Thoracic aorta (tissue), 2 donors: Measurements from ENCODE around the gene ATAD5. TPM values are rescaled to one million over a fixed set of nuclear protein-coding genes. Genes with fewer than 3 reads are reported as not detected.

Experiments
- ATAC-seq: fragments of 150-250 bp; one replicate; pipeline ENCODE4 v1.8.0; 2017; ENCODE audit warnings: low read depth; ENCODE audit not compliant: insufficient number of reproducible peaks, low FRiP score
- DNase-seq: peaks from one replicate; pipeline ENCODE4 v3.0.0-alpha.2; 2020; ENCODE audit warnings: low spot score
- H3K27ac ChIP-seq, 2 donors: fragments of 200-600 bp; sonication (generic); 1 replicate in 1 of 2; 2 replicates in 1 of 2; pipeline ENCODE4 v1.5.1; 2016; ENCODE audit warnings: mild to moderate bottlenecking in 2 of 2, moderate library complexity in 2 of 2
- H3K27me3 ChIP-seq: fragments of 200-600 bp; sonication (generic); replicated peaks from 2 replicates; pipeline ENCODE4 v1.6.0; 2016; ENCODE audit warnings: mild to moderate bottlenecking; ENCODE audit not compliant: insufficient read depth
- H3K36me3 ChIP-seq: fragments of 200-600 bp; sonication (generic); one replicate; pipeline ENCODE4 v1.5.1; 2016
- H3K4me1 ChIP-seq, 2 donors: fragments of 200-600 bp; sonication (generic); 1 replicate in 1 of 2; 2 replicates in 1 of 2; pipeline versions ENCODE4 v1.5.1 to v1.6.0; 2016; ENCODE audit warnings: low read depth in 2 of 2, mild to moderate bottlenecking in 1 of 2; ENCODE audit not compliant: control insufficient read depth in 1 of 2
- H3K4me3 ChIP-seq: fragments of 200-600 bp; sonication (generic); 2 replicates; pipeline ENCODE4 v1.5.1; 2016; ENCODE audit warnings: mild to moderate bottlenecking
- H3K9me3 ChIP-seq: fragments of 200-600 bp; sonication (generic); 2 replicates; pipeline ENCODE4 v1.5.1; 2016
- CTCF ChIP-seq: fragments of 200-600 bp; sonication (generic); IDR thresholded peaks from one replicate; pipeline ENCODE4 v1.5.1; 2019; ENCODE audit warnings: antibody characterized with exemption
- total RNA-seq, 2 donors: library from RNA; depleted of rRNA; stranded (reverse); fragments of >200 nt; gene quantifications; one replicate each; pipeline versions ENCODE4 v1.1.0 to v1.2.3, GENCODE V29; 2016

ATAD5 gene
- total RNA-seq, 2 donors from 2014 or later = 0.81 to 1.3 TPM

- TF ChIP-seq CTCF = no peak
- H3K9me3 ChIP-seq = no peaks in the 10 kb centered on the region
- ATAC-seq (no peak), DNase-seq (no peak)
- no peaks in the 10 kb centered on the region for H3K36me3 ChIP-seq
- no peaks in the 10 kb centered on the region for H3K4me1 ChIP-seq
- no peaks in the 10 kb centered on the region for H3K27me3 ChIP-seq
- no peak overlapping the region for H3K27ac ChIP-seq
- no peak overlapping the region for H3K4me3 ChIP-seq
Observed at GRCh38 chr17:30858556-30859250, 26.9 kb downstream of the ATAD5 start.

GRCh38 chr17:30864636-30865035 lies 32.9 kb downstream of the ATAD5 start:
- Histone ChIP-seq H3K4me1 (no peaks in the 10 kb centered on the region), H3K27ac (no peak overlapping the region), H3K9me3 (no peaks in the 10 kb centered on the region), H3K27me3 (no peaks in the 10 kb centered on the region), H3K4me3 (no peak overlapping the region), H3K36me3 (no peaks in the 10 kb centered on the region)
- no peak for DNase-seq
- no peak for TF ChIP-seq CTCF
- ATAC-seq = no peak

- Histone ChIP-seq H3K4me3 (no peak overlapping the region), H3K4me1 (no peaks in the 10 kb centered on the region), H3K36me3 (no peaks in the 10 kb centered on the region), H3K27ac (no peak overlapping the region), H3K9me3 (no peaks in the 10 kb centered on the region), H3K27me3 (no peaks in the 10 kb centered on the region)
- no peak for DNase-seq
- no peak for TF ChIP-seq CTCF
- ATAC-seq = no peak
Observed at GRCh38 chr17:30869005-30869404, 37.2 kb downstream of the ATAD5 start.

GRCh38 chr17:30886187-30886586 lies 54.4 kb downstream of the ATAD5 start:
- DNase-seq (no peak), ATAC-seq (no peak)
- Histone ChIP-seq H3K4me1 (no peaks in the 10 kb centered on the region), H3K27ac (no peak overlapping the region), H3K27me3 (no peaks in the 10 kb centered on the region), H3K36me3 (no peaks in the 10 kb centered on the region), H3K9me3 (no peaks in the 10 kb centered on the region), H3K4me3 (no peak overlapping the region)
- TF ChIP-seq CTCF = no peak

GRCh38 chr17:30894236-30894635 lies 62.5 kb downstream of the ATAD5 start:
- Histone ChIP-seq H3K9me3 (no peaks in the 10 kb centered on the region), H3K27ac (no peak overlapping the region), H3K36me3 (peaks cover 5% of the 10 kb centered on the region), H3K27me3 (no peaks in the 10 kb centered on the region), H3K4me3 (no peak overlapping the region), H3K4me1 (no peaks in the 10 kb centered on the region)
- ATAC-seq (no peak), DNase-seq (no peak)
- no peak for TF ChIP-seq CTCF
